CMK (cell line): Measurements from ENCODE around the gene IL9R.
"Not testable (repeated sequence)": the region's sequence is repeated elsewhere in the genome, so short reads cannot be mapped to it uniquely, and the experiment has no call there.

Source experiments
- DNase-seq: peaks from one replicate; pipeline ENCODE4 v3.0.0-alpha.2; 2010; ENCODE audit warnings: low read depth

The IL9R gene

GRCh38 chrX:155997436-155997835, at the start of gene IL9R:
IL9R (plus strand) TSS chrX:155997696; CDS start chrX:155997760, 64 bp downstream.
- no peak for DNase-seq

- no peak for DNase-seq
Measured at GRCh38 chrX:155949098-155949497, 48.4 kb upstream of the IL9R start.

- no peak for DNase-seq
Measured at GRCh38 chrX:155951237-155951789, 46.2 kb upstream of the IL9R start.

- DNase-seq = no peak
Measured at GRCh38 chrX:155953055-155953454, 44.4 kb upstream of the IL9R start.

- DNase-seq = no peak
Measured at GRCh38 chrX:155954793-155955192, 42.7 kb upstream of the IL9R start.

GRCh38 chrX:155956099-155956498, 41.4 kb upstream of the IL9R start:
- DNase-seq = no peak

- no peak for DNase-seq
Measured at GRCh38 chrX:155956649-155957048, 40.8 kb upstream of the IL9R start.

DNA sequence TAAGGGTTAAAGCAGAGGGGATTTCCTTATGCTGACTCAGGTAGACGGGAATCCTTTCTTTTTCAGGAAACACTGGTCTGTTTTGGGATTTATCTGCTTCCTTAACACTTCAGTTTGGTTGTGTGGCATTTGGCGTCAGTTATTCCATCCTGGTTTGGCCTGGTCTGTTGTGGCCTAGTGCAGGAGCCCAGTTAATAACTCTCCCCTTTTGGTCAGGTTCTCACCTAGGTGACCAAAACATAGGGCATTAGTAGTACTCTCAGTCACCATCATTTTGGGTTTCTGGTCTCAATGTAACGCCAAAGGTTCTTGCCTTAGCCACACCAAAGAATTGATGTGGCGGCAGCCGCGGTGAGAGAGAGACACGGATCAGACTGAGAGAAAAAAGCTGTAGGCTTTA, 39.7 kb upstream of the IL9R start:
- DNase-seq = no peak

- no peak for DNase-seq
Measured at GRCh38 chrX:155959018-155959587, 38.4 kb upstream of the IL9R start.

DNA sequence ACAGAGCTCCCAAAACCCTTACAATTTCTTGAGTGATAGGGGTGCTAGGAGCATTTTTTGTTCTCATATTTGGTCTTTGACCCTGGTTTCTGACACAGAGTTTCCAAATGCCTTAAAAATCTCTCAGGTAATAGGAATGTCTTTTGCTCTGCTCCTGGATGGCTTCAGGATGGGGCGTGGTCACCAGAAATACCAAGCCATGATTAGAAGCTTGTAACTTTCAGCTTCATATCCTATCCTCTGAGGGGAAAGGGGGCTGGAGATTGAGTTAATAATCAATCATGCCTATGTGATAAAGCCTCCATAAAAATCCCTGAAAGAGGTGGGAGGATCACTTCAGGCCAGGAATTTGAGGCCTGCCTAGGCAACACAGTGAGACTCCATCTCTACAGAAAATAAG, 34.6 kb upstream of the IL9R start:
- no peak for DNase-seq

DNA sequence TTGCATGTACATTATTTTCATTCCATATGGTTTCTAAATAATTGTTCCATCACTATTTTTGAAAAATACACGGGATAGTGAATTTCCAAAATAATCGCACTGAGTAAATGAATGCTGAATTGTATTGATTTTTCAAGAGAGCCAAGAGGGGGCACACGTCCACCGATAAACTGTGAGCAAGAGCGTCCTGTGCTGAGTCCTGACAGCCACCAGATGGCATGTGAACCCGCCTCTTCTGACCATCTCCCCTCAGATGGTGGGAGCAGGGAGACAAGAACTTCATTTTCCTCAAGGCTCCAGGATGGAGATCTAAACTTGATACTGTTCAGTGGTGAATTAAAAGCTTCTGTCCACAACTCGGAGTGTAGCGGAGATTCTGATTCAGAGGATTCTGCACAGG, 30.6 kb upstream of the IL9R start:
- DNase-seq = no peak

DNA sequence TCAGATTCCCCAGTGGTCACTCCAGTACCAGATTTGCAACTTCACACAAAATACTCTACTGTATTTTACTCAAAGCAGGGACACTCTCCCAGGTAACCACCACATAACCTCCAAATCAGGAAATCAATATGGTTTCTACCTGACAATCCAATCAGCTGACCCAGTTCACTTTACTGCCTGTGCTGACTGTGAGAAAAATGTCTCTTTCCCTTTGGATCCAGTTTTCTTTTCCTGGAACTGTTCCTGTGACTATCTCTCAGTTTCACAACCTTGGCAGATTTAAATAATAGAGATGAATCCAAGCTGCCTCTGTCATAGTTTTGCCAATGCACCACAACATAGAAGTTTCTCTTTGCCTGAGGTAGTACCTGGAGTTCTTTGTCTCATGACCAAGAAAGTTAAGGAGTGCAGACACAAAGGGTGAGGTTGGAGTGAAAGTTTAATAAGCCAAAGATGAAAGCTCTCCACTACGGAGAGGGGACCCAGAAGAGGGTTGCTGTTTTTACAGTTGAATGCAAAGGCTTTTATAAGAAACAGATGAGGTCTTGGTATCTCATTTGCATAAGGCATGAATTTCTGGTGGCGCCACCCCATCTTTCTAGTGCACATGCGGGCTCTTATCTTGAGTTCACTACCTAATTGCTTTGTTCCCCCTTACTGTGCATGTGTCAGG, 29.7 kb upstream of the IL9R start:
- DNase-seq = no peak

DNA sequence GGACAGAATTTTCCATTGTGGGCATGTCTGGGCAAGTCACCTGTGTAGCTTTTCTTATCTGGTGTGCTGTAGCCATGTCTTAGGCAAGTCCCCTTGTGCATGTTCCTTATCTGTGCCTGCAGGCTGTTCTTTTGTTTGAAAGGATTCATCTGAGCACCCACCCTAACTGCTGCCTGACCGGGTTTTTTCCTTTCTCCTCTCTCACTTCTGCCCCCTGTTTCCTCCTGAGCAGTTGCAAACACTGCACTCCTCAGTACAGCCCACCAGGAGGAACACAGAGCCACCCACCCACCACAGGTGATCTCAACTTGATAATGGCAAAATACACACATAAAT, 29.2 kb upstream of the IL9R start:
- DNase-seq = no peak

DNA sequence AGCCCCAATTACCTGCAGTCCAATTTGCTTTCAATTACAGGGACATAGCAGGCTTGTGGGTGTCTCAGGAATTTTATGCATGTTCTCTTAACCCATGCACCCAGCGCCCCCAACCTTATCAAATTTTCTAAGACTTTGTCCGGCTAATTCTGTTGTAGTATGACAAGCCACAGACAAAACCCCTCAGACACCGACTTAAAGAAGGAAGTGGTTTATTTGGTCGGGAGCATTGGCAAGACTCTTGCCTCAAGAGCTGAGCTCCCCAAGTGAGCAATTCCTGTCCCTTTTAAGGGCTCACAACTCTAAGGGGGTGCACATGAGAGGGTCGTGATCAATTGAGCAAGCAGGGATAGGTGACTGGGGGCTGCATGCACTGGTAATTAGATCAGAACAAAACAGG, 28.7 kb upstream of the IL9R start:
- no peak for DNase-seq

DNA sequence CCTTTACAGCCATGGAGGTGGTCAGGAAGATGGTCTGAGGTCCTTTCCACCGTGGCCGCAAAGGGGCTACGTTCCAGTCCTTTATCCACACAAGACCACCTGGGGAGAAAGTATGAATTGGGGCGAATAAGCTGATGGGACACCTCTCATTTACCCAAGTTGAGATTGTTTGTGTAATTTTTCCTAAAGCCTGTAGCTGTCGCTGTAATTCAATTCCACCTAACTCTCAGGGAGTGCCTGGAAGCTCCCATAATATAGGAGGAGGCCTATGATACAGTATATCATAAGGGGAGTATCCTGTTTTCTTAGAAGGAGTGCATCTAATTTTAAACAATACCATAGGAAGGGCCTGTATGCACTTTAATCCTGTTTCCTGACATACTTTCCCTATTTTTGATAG, 25.8 kb upstream of the IL9R start:
- not testable (repeated sequence) for DNase-seq

- not testable (repeated sequence) for DNase-seq
Measured at GRCh38 chrX:155972241-155972640, 25.3 kb upstream of the IL9R start.

GRCh38 chrX:155983326-155983725, 14.2 kb upstream of the IL9R start:
- no peak for DNase-seq

DNA sequence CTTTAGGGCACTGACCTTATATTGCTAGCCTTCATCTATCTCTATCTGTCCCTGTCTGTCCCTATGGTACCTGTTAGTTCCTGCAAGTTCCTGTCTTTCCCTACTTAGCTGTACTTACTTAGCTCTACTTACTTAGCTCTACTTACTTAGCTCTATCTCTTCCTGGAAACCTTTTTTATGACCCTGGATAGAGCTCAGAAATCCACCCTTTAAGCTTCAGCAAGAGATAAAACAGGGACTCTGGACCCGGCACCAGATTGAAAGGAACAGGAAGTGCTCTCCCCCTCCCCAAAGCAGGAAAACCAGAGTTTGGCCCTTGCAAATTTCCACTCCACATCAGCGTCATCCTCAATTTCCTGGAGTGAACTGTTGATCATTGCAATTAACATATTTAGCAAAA, 12.3 kb upstream of the IL9R start:
- no peak for DNase-seq

GRCh38 chrX:155986995-155987394, 10.5 kb upstream of the IL9R start:
- DNase-seq = not testable (repeated sequence)

DNA sequence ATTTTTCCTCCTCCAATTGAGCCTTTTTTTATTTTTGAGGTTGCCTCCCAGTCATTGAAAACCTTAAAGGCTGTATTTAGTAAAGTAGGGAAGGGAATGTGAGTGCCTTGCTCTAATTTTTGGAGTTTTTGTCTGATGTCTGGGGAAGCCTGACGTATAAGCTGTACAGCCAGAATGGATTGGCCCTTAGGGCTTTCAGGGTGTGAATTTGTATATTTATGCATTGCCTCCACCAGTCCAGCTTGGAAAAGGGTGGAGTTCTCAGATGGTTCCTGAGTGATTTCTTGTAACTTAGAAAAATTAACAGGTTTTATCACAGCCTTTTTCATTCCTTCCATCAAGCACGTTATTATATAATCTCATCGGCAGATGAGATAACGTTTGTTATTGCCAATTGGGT, 8.6 kb upstream of the IL9R start:
- DNase-seq = no peak

GRCh38 chrX:155993421-155993820, 4.1 kb upstream of the IL9R start:
- no peak for DNase-seq

- DNase-seq = no peak
Measured at GRCh38 chrX:155995321-155995875, 2.1 kb upstream of the IL9R start.

- DNase-seq = no peak
Measured at GRCh38 chrX:155998116-155998515, 620 bp downstream of the IL9R start.
